ENCODE results near the gene PICK1.
"Not testable (repeated sequence)": the region's sequence is repeated elsewhere in the genome, so short reads cannot be mapped to it uniquely, and the experiment has no call there.

Gene PICK1

GRCh38 chr22:38034884-38035529, 22.2 kb upstream of the PICK1 start:
- no peak for TF ChIP-seq CTCF (IDR thresholded peaks at IDR 0.05; ENCODE audit: control extremely low read depth, extremely low read depth, low read depth, missing control alignments)
- no peak for DNase-seq (ENCODE audit: extremely low spot score)
- CTCF ChIA-PET = interaction anchor here (1.4 kb wide), 1 partner anchor 17 kb away, joined by 5 read pairs; no protein-coding TSS in a partner anchor
- POLR2A ChIA-PET = no interaction called here

- no peak for TF ChIP-seq CTCF (IDR thresholded peaks at IDR 0.05; ENCODE audit: control extremely low read depth, extremely low read depth, low read depth, missing control alignments)
- DNase-seq (ENCODE audit: extremely low spot score) = no peak
- ChIA-PET CTCF (no interaction called here), POLR2A (no interaction called here)
Observed at GRCh38 chr22:38035530-38035885, 21.7 kb upstream of the PICK1 start.

GRCh38 chr22:38036392-38037062, 20.7 kb upstream of the PICK1 start:
- no peak for DNase-seq (ENCODE audit: extremely low spot score)
- ChIA-PET POLR2A (no interaction called here), CTCF (no interaction called here)
- TF ChIP-seq CTCF (IDR thresholded peaks at IDR 0.05; ENCODE audit: control extremely low read depth, extremely low read depth, low read depth, missing control alignments) = no peak

GRCh38 chr22:38037367-38038150, 19.6 kb upstream of the PICK1 start:
- DNase-seq (ENCODE audit: extremely low spot score) = not testable (repeated sequence)
- ChIA-PET CTCF (interaction anchor here (1.1 to 1.3 kb wide), 2 partner anchors 15 to 77 kb away, joined by 3 to 6 read pairs; no protein-coding TSS in a partner anchor), POLR2A (interaction anchor here (0.5 kb wide), 1 partner anchor 65 kb away, joined by 3 read pairs; no protein-coding TSS in a partner anchor)

GRCh38 chr22:38038426-38038825, 18.8 kb upstream of the PICK1 start:
- CTCF ChIA-PET = interaction anchor here (1.3 kb wide), 1 partner anchor 14 kb away, joined by 6 read pairs; no protein-coding TSS in a partner anchor
- no peak for TF ChIP-seq CTCF (IDR thresholded peaks at IDR 0.05; ENCODE audit: control extremely low read depth, extremely low read depth, low read depth, missing control alignments)
- POLR2A ChIA-PET = interaction anchor here (0.5 kb wide), 1 partner anchor 66 kb away, joined by 3 read pairs; no protein-coding TSS in a partner anchor
- no peak for DNase-seq (ENCODE audit: extremely low spot score)

- no peak for TF ChIP-seq CTCF (IDR thresholded peaks at IDR 0.05; ENCODE audit: control extremely low read depth, extremely low read depth, low read depth, missing control alignments)
- CTCF ChIA-PET = interaction anchor here (1.6 kb wide), 1 partner anchor 13 kb away, joined by 13 read pairs; no protein-coding TSS in a partner anchor
- no peak for DNase-seq (ENCODE audit: extremely low spot score)
- POLR2A ChIA-PET = no interaction called here
Observed at GRCh38 chr22:38038890-38039812, 18.1 kb upstream of the PICK1 start.
